A549 (cell line): ENCODE results near the gene STK16.

Source experiments
- BHLHE40 ChIP-seq: IDR thresholded peaks from 2 replicates; pipeline ENCODE4 v1.6.1; 2012; ENCODE audit warnings: low read depth, low read length, inconsistent platforms
- CEBPB ChIP-seq, 2 experiments: fragments of >200 bp in 1 of 2; sonication (Bioruptor Twin) in 1 of 2; formaldehyde crosslinking in 1 of 2; IDR thresholded peaks; 2 replicates each; pipeline ENCODE4 v1.6.1; 2012 to 2016
- CTCF ChIP-seq: fragments of >200 bp; sonication (Bioruptor Twin); formaldehyde crosslinking; IDR thresholded peaks from 3 replicates; pipeline ENCODE4 v1.5.1; 2016
- EP300 ChIP-seq, 2 experiments: fragments of >200 bp; sonication (Bioruptor Twin); formaldehyde crosslinking; IDR thresholded peaks; 2 replicates in 1 of 2; 3 replicates in 1 of 2; pipeline ENCODE4 v1.6.1; 2016 to 2017
- JUN ChIP-seq, 2 experiments: fragments of >200 bp; sonication (Bioruptor Twin); formaldehyde crosslinking; IDR thresholded peaks; 2 replicates in 1 of 2; 3 replicates in 1 of 2; pipeline ENCODE4 v1.6.1; 2016 to 2017
- MYC ChIP-seq: IDR thresholded peaks from 2 replicates; pipeline ENCODE4 v1.6.1; 2012; ENCODE audit warnings: mild to moderate bottlenecking, inconsistent platforms, low read length, improper control_type of control experiment, borderline replicate concordance
- NPAS2 ChIP-seq: fragments of 250-450 bp; sonication (Bioruptor Pico); IDR thresholded peaks from 2 replicates; pipeline ENCODE4 v1.8.0; 2022; ENCODE audit warnings: mild to moderate bottlenecking, moderate library complexity, borderline replicate concordance
- NR3C1 ChIP-seq: fragments of >200 bp; sonication (Bioruptor Twin); formaldehyde crosslinking; IDR thresholded peaks from 3 replicates; pipeline ENCODE4 v1.6.1; 2017
- POLR2A ChIP-seq: IDR thresholded peaks from 2 replicates; pipeline ENCODE4 v1.6.1; 2012; ENCODE audit warnings: mild to moderate bottlenecking, low read length
- RFX5 ChIP-seq: fragments of 450-650 bp; IDR thresholded peaks from 2 replicates; pipeline ENCODE4 v1.7.1; 2014; ENCODE audit warnings: antibody characterized with exemption, mild to moderate bottlenecking, moderate library complexity
- TF ChIP-seq, protein P1 (sequence below): fragments of >200 bp; sonication (Bioruptor Twin); formaldehyde crosslinking; IDR thresholded peaks from 3 replicates; pipeline ENCODE4 v1.6.1; 2016

- TF ChIP-seq CEBPB (IDR thresholded peaks at IDR 0.05) (no peak), CTCF (no peak), NR3C1 (no peak), RFX5 (no peak), POLR2A (no peak), MYC (no peak; the same call in 1 of the 2 replicates), JUN (IDR thresholded peaks at IDR 0.05) (peak in 1 of 2 experiments; percentile 78), BHLHE40 (no peak), NPAS2 (CRISPR knock-in tag) (no peak), EP300 (IDR thresholded peaks at IDR 0.05) (peak in 1 of 2 experiments; percentile 43; a peak in 1 of 5 replicates)
- TF ChIP-seq, protein P1, sequence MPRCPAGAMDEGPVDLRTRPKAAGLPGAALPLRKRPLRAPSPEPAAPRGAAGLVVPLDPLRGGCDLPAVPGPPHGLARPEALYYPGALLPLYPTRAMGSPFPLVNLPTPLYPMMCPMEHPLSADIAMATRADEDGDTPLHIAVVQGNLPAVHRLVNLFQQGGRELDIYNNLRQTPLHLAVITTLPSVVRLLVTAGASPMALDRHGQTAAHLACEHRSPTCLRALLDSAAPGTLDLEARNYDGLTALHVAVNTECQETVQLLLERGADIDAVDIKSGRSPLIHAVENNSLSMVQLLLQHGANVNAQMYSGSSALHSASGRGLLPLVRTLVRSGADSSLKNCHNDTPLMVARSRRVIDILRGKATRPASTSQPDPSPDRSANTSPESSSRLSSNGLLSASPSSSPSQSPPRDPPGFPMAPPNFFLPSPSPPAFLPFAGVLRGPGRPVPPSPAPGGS: 0 out of 3 replicates have a peak, but pooled peaks have one; percentile 21
These were observed 4.1 kb downstream of the STK16 start for GRCh38 chr2:219249203-219249980.
